GM20431 (cell line): ENCODE data around the gene CXorf38.
"Not testable (repeated sequence)": the region's sequence is repeated elsewhere in the genome, so short reads cannot be mapped to it uniquely, and the experiment has no call there.

ENCODE experiments used
- in situ Hi-C: fragments of 300-500 bp; cut with MseI, MboI; formaldehyde crosslinking; loops from one replicate; pipeline ENCODE4 v1.15.0; 2020; ENCODE audit warnings: low sequenced_read_pairs; ENCODE audit not compliant: unreplicated experiment

CXorf38 gene

DNA sequence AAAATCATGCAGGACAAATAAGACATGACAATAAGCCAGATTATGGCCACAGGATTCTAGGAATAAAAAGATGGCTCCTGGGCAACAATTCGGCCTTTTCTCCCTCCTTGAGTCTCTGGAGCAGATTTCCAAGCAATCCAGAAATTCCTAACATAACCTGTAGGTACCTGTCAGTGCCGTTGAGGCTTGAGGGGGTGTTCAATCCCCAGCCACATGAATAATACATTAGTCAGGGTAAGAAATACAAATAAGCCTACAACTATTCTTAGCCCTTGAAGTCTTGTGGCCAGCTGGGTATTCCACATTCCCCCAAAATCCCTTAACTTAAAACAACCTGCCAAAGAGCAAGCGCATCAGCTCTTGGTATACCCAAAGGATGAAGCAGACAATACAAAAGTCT lies 9.7 kb downstream of the CXorf38 start:
- in situ Hi-C loops: no loop called here

DNA sequence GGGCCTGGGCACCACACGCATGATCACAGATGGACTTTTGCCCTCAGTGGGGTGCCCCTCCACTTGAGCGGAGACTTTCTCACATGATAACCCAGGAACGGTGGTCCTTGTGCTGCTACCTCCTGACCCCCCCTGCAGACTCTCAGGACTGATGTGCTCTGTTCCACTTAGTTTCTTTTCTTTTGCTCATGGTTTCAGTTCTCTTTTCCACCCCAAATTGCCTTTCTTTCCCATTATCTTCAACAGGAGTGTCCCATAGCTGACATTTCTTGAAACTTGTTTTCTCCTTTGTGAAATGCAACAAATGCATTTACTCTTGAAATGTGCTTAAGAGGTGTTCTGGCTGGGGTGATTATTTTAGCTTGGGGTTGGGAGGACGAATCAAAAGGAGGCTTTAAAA lies 15.2 kb downstream of the CXorf38 start:
- in situ Hi-C loops: no loop called here

DNA sequence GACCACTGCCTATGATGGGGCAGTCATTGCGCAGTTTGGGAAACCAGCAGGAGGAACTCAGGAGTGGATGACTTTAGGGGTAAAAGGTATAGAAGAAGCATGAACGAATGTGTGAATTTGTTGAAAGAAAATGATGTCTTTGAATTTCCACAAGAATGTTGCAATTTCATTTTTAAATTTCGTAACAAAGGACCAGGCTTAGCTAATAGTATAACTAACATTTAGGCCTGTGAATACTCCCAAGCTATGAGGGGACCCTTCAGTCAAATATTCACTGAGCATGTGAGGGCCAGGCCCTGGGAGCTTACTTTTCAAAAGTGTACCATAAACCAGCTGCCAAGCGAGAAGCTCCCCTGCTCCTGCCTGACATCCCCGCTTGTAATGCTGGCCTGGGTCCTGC lies 18.9 kb downstream of the CXorf38 start:
- in situ Hi-C loops: no loop called here

DNA sequence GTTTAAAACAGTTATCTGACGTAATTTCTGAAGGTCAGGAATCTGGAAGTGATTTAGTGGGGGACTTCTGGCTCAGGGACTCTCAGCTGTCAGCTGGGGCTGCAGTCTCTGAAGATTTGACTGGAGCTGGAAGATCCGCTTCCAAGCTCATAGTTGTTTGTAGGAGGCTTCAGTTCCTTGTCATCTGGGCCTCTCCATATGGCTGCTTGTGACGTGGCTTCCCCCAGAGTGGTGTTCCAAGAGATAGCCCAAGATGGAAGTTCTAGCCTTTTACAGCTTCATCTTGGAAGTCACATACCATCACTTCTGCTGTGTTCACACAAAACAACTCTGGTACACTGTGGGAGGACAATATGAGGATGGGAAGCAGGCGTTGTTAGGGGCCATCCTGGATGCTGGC lies 22.1 kb downstream of the CXorf38 start:
- in situ Hi-C loops: no loop called here

DNA sequence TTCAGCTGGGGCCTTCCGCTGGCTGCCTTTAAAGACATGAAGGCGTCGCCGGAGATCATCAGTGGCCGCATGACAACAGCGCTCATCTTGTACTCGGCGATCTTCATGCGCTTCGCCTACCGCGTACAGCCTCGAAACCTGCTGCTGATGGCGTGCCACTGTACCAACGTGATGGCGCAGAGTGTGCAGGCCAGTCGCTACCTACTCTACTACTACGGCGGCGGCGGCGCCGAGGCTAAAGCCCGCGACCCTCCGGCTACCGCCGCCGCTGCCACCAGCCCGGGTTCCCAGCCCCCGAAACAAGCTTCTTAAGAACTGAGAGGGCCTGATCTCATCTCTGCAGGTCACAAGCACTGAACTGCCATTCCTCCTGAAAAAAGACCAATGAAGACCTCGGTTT lies 23.7 kb downstream of the CXorf38 start:
- in situ Hi-C loops: no loop called here

DNA sequence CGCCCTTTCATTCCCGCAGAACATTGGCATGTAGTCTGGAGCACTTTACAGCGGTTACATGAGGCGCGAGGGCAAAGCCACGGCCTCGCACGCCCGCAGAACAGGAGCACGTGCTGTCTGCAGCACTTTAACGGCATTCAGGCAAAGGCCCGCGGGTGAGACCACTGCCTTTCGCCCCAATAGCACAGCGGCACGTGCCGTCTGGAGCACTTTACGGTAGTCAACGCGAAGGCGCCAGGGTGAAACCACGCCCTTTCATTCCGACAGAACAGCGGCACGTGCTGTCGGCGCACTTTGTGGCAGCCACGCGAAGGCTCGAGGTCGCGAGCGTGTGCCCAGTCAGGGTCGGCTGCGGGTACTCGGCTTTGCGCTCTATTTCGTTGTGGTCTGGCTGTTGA lies 24.2 kb downstream of the CXorf38 start, which contains the start of gene MPC1L:
Gene MPC1L (plus strand): TSS at position 290 of the 398 bp plus-strand sequence. CDS start 138 bp downstream, outside the sequence.
- in situ Hi-C loops: no loop called here

DNA sequence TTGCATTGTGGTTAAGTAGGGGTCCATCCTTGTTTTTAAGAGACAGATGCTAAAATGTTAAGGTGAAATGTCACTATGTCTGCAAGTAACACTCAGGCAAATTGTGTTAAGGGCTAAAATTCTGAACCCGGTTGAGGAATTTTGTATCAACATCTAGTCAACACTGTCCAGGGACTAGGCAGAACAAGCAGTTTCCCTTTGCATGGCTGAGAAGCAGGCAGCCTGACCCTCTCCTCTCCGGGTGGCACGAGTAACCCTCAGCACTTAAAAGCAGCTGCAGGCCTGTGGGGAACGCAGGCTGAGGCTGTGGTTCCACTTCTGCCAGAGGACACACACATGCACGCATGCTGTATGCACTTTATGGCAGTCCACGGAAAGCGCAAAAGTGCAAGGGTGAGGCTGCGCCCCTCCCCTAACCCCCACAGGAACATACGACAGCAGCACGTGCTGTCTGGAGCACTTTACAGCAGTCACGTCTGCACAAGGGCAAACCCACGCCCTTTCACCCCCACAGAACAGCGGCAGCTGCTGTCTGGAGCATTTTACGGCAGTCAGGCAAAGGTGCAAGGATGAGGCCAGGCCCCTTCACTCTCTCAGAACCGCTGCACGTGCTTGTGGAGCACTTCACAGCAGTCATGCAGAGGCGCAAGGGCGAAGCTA lies 24.8 kb downstream of the CXorf38 start:
- in situ Hi-C loops: no loop called here

DNA sequence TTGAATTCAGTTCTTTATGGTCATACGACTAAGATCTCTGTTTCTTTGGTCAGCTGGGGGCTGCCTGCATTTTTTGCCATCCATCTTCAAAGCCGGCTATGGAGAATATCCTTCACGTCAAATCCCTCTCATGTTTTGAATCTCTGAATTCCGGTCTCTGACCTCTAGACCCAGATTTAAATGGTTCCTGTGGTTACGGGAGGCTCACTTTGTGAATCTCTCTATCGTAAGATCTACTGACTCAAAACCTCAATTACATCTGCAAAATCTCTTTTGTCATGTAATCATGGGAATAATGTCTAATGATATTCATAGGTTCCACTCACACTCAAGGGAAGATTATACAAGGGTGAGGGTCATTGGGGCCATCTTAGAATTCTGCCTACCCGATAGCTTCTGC lies 29.8 kb downstream of the CXorf38 start:
- in situ Hi-C loops: no loop called here

DNA sequence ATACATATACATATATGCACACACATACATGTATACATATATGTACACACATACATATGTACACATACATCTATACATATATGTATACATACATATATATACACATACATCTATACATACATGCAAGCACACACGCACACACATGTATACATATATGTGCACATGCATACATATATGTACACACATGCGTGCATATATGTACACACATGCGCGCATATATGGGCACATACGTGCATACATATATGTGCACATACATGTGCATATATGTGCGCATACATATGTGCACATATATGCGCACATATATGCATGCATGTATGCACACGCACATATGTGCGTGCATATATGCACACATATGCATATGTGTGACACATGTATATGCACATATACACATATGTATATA lies 31.4 kb downstream of the CXorf38 start:
- in situ Hi-C loops: no loop called here

DNA sequence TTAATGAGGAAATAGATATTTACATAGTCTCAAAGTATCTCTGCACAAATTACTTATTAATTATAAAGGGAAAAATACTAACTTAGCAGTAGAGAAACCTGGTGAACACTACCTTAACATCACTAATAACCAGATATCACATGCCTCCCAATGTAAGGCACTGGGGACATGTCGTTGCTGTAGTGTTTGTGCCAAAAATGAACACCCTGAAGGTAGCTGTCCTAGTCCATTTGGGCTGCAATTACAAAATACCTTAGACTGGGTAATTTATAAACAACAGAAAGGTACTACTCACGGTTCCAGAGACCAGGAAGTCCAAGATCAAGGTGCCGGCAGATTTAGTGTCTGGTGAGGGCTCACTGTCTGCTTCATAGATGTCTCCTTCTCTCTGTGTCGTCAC lies 34.9 kb downstream of the CXorf38 start:
- in situ Hi-C loops: no loop called here

DNA sequence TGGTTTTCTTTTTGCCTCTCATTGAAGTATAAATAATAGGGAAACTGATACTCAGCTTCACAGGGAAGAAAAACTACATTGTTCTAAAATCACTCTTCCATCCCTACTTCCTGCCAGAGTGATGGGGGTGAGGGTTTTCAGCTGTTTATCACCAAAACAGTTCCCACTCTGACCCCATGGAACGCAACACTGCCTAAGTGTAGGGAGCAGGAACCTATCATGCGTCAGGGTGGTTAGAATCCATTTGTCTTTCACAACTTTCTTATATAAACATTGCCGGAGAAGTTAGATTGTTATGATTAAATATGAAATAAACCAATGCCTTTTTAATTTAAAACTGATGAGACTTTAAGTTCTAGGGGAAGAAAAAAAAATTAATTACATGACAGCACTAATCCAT lies 40.0 kb downstream of the CXorf38 start:
- in situ Hi-C loops: no loop called here

DNA sequence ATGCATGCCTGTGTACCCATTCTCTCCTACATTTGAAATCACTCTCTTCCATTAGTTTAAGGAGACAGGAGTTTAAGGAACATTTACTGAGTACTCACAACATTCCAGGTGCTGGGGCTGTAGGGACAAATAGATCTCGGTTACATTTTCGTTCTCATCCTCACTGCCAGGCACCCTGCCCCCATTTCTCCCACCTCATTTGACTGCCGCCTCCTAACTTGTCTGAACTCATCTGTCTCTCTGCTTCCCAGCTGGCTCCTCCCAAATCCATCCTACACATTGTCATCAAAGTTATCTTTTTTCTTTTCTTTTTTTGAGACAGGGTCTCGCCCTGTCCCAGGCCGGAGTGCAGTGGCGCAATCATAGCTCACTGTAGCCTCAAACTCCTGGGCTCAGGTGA lies 43.9 kb downstream of the CXorf38 start:
- in situ Hi-C loops: no loop called here

DNA sequence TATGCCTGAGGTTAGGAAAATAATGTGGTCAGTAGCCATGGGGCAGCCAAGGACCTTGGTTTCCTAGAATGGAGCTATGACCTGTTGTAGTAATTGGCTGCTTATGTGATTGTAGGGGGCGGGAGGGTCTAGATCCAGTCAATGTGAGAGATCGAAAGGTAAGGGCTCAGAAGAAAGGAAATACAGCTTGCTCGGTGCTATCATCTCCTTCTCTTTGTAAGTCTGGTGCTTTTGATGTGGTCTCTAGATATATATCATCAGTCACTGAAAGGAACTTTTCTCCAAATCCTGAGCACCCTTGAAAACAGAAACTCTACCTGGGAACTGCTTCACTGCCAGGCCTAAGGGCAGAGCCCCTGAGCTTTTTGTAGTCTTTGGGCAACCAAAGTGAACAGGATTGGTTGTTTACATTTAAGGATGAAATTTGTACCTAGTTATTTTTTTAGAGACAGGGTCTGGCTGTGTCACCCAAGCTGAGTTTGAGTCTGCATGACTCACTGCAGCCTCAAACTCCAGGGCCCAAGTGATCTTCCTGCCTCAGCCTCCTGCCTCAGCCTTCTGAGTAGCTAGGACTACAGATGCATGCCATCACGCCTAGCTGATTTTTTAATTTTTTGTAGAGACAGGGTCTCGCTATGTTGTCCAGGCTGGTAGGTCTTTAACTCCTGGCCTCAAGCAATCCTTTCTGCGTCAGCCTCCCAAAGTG lies 57.6 kb downstream of the CXorf38 start:
- in situ Hi-C loops: not testable (repeated sequence)

DNA sequence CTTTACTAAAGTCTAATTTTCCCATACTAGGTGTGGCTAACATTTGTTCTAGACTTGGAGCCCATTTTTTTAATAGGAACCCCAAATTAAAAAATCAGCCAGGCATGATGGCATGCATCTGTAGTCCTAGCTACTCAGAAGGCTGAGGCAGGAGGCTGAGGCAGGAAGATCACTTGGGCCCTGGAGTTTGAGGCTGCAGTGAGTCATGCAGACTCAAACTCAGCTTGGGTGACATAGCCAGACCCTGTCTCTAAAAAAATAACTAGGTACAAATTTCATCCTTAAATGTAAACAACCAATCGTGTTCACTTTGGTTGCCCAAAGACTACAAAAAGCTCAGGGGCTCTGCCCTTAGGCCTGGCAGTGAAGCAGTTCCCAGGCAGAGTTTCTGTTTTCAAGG lies 59.7 kb downstream of the CXorf38 start:
- in situ Hi-C loops: not testable (repeated sequence)

DNA sequence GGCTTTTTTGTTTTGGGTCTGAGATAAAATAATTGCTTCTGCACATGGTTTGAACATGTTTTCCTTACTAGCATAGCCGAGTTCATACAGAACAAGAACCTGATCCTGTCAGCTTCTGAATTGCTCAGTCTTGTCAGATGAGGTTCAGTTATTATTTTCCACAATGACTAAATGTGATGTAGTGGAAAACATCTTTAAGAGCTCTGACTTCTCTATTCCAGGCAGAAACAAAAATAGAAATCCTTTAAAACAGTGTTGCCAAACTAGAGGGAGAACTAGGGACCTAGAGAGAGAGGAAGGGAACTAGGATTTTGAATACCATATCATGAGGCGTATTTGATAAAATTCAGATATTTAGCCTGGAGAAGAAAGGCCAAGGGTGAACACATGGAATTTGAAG lies 64.5 kb downstream of the CXorf38 start:
- in situ Hi-C loops: no loop called here

DNA sequence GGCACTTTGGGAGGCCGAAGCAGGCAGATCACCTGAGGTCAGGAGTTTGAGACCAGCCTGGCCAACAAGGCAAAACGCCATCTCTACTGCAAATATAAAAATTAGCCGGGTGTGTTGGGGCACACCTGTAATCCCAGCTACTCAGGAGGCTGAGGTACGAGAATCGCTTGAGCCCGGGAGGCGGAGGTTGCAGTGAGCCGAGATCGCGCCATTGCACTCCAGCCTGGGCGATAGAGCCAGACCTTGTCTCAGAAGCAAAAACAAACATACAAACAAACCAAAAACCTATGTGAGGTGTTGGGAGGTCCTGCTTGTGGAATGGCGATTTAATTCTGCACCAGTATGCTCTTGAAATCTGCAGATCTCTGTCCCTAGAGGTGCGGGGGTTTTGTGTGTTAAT lies 65.2 kb downstream of the CXorf38 start:
- in situ Hi-C loops: not testable (repeated sequence)

DNA sequence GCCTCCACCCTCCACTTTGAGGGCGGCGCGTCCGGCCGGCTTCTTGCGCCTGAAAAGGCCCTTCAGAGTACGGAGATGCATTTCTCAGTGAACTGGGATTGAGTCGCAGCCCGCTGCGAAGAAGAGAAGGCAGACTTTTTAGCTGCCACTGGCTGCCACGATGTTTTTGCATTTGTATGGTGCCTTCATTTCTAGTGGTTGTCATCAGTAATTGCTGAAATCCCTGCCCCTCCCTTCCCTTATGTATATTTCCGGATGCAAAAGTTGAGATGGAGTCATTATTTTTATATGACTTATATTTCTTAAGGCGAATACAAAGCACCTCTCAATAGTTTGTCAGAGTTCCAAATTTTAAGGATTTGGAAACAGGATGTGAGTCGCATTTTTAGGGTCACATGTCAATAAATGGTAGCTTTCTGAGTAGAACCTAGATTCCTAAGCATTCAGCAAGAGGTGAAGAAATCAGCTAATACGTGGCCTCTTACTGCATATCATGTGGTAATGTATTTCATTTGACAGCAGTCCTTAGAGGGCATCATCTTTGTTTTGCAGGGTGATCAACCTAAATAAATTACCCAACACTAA lies 65.9 kb downstream of the CXorf38 start:
- in situ Hi-C loops: no loop called here

DNA sequence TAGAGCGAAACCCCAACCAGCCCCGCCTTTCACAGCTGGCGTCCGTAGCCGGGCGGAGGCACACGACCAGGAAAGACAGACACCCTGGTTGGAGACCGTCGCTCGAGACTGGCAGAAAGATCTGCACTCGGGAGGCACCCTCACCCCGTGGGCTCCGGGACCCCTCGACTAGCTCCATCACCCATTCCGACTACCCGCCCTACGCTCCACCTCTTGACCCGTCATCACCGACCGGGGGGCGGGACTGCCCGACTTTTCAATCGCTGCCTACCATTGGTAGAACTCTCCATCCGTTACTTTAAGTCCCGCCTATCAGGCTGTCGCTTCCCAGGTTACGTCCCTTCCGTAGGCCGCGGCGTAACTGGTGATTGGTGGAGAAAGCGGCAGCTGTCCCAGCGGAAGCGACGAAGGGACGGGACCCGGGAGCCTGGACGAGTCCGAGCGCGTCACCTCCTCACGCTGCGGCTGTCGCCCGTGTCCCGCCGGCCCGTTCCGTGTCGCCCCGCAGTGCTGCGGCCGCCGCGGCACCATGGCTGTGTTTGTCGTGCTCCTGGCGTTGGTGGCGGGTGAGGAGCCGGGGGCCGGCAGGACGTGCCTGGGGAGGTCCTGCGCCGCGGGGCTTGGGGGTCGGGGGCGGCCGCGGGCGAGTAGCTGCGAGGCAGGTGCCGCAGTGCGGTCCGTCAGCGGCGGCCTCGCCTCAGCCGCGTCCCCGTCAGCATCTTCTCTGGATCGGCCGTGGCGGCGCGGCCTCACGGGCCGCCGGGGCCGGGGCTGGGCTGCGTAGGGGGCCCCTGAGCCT lies 66.6 kb downstream of the CXorf38 start, which contains the start of gene ATP6AP2:
Gene ATP6AP2 (plus strand): TSS at position 434 of the 799 bp plus-strand sequence. CDS start 96 bp downstream, at position 530.
- in situ Hi-C loops: no loop called here

DNA sequence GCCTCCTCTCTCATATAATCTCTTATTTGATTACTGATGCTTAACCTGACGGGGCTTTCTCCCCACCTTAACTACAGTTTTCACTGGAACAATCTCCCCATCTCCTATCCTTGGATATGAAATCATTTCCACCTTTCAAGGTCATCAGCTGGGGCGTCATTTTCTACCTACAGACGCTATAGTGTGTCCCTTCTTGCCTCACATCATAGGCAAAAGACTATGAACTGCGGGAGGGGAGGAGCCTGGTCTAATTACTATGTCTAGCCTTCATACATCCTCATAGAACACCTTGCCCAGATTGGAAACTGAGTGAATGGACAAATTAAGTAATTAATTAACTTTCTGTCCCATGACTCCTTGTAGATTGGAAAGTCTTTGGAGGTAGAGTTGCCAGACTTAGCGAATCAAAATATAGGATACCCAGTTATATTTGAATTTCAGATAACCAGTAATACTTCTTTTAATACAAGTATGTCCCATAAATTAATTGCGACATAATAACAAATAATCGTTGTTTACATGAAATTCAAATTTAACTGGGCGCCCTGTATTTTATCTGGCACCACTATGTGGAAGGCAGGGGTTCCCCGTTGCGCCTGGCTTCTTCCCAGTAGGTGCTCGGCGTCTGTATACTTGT lies 67.3 kb downstream of the CXorf38 start:
- in situ Hi-C loops: no loop called here

DNA sequence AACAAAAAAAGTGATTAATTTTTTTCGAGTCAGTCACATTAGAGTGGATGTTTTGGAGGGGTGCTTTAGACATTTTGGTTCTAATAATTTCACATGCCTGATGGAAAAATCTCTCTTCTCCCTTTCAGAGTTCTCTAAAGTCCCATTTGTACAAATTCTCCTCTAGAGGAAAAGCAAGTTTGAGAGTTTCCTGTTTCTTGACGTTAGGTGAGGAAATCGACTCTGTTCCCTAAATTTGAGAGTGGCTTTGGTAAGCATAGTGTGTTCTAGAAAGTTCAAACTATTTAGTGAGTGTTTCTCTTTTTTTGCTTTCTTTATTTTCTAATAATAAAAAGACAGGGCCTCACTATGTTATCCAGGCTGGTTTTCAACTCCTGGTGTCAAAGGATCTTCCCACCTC lies 68.2 kb downstream of the CXorf38 start:
- in situ Hi-C loops: no loop called here
